Effector memory CD4-positive, alpha-beta T cell (primary cell): ENCODE data around the gene AHCY.

Experiments
- DNase-seq, 3 donors: peaks; one replicate each; pipeline ENCODE4 v3.0.0-alpha.2; 2020
- H3K27ac ChIP-seq: 2 replicates; pipeline ENCODE4 v1.7.0; 2013; ENCODE audit warnings: mild to moderate bottlenecking, low read length, moderate library complexity; ENCODE audit not compliant: insufficient read depth, poor library complexity, severe bottlenecking
- H3K27me3 ChIP-seq: replicated peaks from 2 replicates; pipeline ENCODE4 v1.7.0; 2013; ENCODE audit warnings: mild to moderate bottlenecking, low read length; ENCODE audit not compliant: insufficient read depth, control insufficient read depth, poor library complexity, severe bottlenecking
- H3K36me3 ChIP-seq: 2 replicates; pipeline ENCODE4 v1.7.0; 2013; ENCODE audit warnings: mild to moderate bottlenecking, low read length, moderate library complexity; ENCODE audit not compliant: control insufficient read depth, insufficient read depth
- H3K4me1 ChIP-seq: 2 replicates; pipeline ENCODE4 v1.7.0; 2013; ENCODE audit warnings: low read length, mild to moderate bottlenecking; ENCODE audit not compliant: control insufficient read depth, insufficient read depth, poor library complexity, severe bottlenecking
- H3K4me3 ChIP-seq: 2 replicates; pipeline ENCODE4 v1.7.0; 2013; ENCODE audit warnings: low read length, low read depth, mild to moderate bottlenecking; ENCODE audit not compliant: insufficient read depth, poor library complexity, severe bottlenecking
- H3K9me3 ChIP-seq: 2 replicates; pipeline ENCODE4 v1.7.0; 2013; ENCODE audit warnings: mild to moderate bottlenecking, low read length, moderate library complexity; ENCODE audit not compliant: control insufficient read depth

Gene AHCY

DNA sequence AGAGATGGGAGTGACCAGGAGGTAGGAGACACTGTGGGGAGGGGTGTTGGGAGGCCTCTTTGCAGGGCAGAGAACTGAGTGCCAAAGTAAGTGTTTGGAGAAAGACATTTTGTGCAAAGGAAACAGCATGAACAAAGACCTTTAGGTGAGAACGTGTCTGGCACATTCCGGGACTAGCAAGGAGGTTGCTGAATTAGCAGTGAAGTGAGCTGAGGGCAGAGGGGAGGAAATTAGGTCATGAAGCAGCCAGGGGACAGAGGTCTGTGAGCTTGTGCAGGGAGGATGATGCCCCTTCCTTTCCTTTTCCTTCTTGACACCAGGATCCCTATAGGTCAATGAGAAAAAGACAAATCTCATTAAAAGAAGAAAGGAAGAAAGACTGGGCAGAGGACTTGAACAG, 21.4 kb upstream of the AHCY start:
- no peaks in the 10 kb centered on the region for H3K9me3 ChIP-seq

DNA sequence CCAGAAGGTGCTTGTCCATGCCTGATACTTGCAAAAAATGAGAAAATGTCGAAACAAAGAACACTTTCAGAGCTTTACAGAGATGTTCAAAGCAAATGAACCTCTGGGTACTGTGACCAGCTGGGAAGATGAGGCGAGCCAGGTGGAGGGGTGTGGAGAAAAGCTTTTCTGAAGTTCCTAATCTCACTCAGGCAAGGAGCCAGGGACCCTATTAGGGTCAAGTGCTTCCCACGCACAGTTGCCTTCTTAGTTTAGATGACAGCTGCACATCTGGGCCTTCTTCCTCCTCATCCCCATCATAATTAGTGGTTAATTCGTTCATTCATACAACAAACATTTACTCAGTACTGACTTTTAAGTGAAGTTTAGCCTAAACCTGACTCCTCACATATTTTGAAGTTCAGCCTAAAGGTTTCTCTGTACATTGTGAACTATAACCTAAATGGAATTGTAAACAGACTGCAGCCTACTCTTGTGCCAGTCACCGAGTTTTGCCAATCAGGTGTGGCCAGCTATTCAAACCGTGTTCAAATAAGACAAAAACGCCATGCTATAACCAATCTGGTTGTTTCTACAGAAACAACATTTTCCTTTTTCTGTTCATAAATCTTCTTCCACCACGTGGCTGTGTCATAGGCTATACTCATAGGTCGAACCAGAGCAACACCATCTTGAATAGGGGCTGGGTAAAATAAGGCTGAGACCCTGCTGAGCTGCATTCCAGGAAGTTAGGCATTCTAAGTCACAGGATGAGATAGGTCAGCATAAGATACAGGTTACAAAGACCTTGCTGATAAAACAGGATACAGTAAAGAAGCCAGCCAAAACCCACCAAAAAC, 19.3 kb upstream of the AHCY start:
- no peaks in the 10 kb centered on the region for H3K27me3 ChIP-seq
- no peak overlapping the region for H3K4me3 ChIP-seq
- no peak for DNase-seq
- H3K36me3 ChIP-seq: no peaks in the 10 kb centered on the region
- H3K9me3 ChIP-seq: no peaks in the 10 kb centered on the region
- H3K27ac ChIP-seq: no peak overlapping the region
- no peaks in the 10 kb centered on the region for H3K4me1 ChIP-seq

More for the DNA sequence above, 21.4 kb upstream of the AHCY start:
- no peaks in the 10 kb centered on the region for H3K4me1 ChIP-seq
- H3K4me3 ChIP-seq: no peak overlapping the region
- DNase-seq: no peak
- H3K27me3 ChIP-seq: no peaks in the 10 kb centered on the region
- H3K27ac ChIP-seq: no peak overlapping the region
- H3K36me3 ChIP-seq: no peaks in the 10 kb centered on the region

DNA sequence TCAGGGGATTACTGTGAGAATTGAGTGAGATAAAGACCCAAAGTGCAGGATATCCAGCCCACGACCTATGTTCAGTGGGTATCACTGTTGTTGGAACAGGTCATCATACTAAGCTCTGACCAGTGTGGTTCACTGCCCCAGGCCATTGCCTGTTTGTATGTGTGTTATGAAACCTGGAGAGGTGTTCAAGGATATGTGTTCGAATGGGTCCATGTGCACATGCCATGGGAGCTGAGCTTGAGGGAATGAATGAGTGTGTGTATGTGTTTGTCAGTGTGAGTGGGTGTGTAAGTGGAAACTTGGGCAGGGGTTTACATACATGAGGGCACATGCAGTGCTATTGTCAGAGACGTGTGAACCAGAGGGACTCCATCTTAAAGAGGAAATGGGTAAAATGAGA, 17.7 kb upstream of the AHCY start:
- no peak for DNase-seq
- Histone ChIP-seq H3K9me3 (no peaks in the 10 kb centered on the region), H3K27ac (no peak overlapping the region), H3K4me3 (no peak overlapping the region), H3K27me3 (no peaks in the 10 kb centered on the region), H3K4me1 (no peaks in the 10 kb centered on the region), H3K36me3 (no peaks in the 10 kb centered on the region)

DNA sequence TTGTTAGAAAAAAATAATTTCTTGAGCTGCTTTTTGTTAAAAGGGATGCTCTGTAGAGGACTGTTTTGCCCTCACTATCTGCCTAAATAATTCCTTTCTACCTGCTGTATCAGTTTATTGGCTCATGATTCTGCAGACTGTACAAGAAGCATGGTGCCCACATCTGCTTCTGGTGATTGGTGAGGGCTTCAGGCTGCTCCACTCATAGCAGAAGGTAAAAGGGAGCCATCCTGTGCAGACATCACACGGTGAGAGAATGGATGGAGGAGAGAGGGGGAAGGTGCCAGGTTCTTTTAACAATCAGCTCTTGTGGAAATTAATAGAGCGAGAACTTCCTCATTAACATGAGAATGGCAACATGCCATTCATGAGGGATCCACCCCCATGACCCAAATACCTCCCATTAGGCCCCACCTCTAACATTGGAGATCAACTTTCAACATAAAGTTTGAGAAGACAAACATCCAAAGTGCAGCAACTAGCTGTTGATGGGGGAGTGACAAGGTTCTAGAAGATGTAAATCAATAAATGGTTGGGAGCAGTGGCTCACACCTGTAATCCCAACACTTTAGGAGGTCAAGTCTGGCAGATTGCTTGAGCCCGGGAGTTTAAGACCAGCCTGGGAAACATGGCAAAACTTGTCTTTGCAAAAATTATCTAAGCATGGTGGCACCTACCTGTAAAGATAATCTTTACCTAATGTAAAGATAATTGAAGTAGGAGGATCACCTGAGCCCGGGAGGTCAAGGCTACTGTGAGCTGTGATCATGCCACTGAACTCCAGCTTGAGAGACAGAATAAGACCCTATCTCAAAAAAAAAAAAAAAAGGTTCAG, 15.7 kb upstream of the AHCY start:
- no peaks in the 10 kb centered on the region for H3K36me3 ChIP-seq

DNA sequence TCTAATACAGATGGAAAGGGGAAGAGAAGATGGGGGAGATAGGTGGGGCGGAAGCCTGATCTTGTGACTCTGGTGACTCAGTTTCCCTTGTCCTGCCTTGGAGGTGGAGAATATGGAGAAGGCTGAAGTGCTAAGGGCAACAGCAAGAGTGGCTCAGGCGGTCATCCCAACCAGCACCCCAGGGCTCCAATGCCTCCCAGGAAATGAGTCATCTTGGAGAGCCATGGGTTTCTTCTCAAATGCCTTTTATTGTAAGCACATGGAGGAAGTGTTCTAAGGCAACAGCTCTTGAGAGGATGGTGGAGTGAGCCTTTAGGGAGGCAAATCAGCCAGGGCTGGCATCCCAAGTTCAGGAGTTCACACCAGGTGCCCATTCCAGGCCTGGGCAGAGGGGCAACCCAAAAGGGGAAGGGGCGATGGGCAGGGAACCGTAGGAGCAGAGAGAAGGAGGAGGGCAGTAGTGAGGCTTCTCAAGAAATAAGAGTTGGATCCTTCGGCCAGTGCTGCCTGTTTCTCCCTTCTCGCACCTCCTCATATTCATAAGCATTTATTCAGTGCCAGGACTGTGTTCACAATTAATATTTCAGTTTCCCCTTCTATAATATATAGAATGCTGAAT, 13.2 kb upstream of the AHCY start:
- Histone ChIP-seq H3K36me3 (no peaks in the 10 kb centered on the region), H3K27me3 (peaks cover 9% of the 10 kb centered on the region), H3K4me1 (peaks cover 5% of the 10 kb centered on the region), H3K4me3 (no peak overlapping the region), H3K27ac (no peak overlapping the region), H3K9me3 (no peaks in the 10 kb centered on the region)
- DNase-seq: no peak

More for the DNA sequence above, 15.7 kb upstream of the AHCY start:
- Histone ChIP-seq H3K9me3 (no peaks in the 10 kb centered on the region), H3K4me3 (no peak overlapping the region), H3K4me1 (no peaks in the 10 kb centered on the region), H3K27me3 (no peaks in the 10 kb centered on the region), H3K27ac (no peak overlapping the region)
- DNase-seq: no peak

DNA sequence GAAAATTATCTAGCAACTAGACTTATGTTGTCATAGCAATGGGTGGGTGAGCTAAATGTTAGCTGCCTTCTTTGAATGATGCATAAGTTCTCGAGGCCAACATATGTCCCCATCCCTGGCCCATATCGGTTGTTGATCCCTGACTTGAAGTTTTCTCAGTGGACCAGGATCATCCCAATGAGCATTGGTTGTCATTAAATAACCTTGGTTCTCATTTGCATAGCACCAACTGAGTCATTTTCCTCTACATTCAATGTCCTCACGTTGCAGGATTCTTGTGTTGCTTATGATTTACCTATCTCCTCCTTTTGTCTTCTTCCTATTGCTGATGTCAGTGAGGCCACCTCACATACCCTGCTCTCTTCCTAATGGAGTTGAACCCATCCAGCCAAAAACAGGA, 12.1 kb upstream of the AHCY start:
- no peak overlapping the region for H3K27ac ChIP-seq
- no peak overlapping the region for H3K4me3 ChIP-seq
- H3K4me1 ChIP-seq: peaks cover 5% of the 10 kb centered on the region
- H3K9me3 ChIP-seq: no peaks in the 10 kb centered on the region
- peaks cover 12% of the 10 kb centered on the region for H3K27me3 ChIP-seq
- no peak for DNase-seq
- no peaks in the 10 kb centered on the region for H3K36me3 ChIP-seq

DNA sequence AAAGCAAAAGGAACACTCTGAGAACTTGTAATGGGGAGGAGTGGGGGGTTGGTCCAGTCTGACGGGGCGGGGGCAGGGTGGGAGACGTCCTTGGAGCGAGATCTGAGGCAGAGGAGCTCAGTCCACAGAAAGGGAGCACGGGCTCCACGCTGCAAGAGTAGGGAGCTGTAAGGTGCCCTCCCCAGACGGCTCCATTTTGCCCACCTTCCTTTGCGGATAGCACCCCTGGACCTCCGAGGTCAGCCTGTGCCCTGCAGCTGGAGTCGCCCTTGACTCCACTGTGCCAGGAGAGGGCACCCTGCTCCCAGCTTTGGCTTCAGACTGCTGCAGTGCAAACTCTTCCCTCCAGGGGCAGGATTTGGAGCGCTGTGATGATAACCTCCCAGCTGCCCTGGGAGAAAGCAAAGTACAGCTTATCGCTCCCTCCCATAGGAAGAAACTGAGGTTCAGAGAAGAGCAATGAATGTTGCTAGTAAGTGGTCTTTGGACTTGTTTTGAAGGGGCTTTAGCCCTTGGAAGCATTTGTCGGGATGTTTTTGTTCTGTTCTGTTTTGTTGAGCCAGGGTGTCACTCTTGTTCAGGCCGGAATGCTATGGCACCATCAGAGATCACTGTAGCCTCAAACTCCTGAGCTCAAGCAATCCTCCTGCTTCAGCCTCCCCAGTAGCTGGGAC, 9.5 kb upstream of the AHCY start:
- Histone ChIP-seq H3K36me3 (no peaks in the 10 kb centered on the region), H3K27ac (no peak overlapping the region), H3K27me3 (peaks cover 12% of the 10 kb centered on the region)

DNA sequence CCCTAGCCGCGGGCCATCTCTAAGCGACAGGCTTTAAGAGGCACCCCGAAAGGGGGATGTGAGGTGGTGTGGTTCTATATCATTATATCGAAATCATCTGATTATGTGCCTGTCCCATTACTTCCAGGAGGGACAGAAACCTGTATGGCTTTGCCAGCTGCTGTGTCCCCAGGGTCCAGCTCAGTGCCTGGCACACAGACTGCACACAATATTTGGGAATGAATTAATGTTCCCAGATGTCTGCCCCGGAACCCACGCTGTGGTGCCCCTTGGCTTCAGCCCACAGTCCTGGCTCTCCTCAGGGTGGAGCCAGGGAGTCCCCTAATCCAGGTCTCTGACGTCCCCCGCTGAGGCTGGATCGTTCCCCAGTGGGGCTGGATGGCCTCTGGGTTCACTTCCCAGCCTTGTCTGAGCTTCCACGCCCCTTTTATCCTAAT, 8.9 kb upstream of the AHCY start:
- Histone ChIP-seq H3K27ac (no peak overlapping the region), H3K4me1 (peaks cover 5% of the 10 kb centered on the region), H3K9me3 (no peaks in the 10 kb centered on the region), H3K27me3 (peaks cover 12% of the 10 kb centered on the region), H3K4me3 (no peak overlapping the region), H3K36me3 (no peaks in the 10 kb centered on the region)
- no peak for DNase-seq

More for the DNA sequence above, 9.5 kb upstream of the AHCY start:
- H3K4me3 ChIP-seq: no peak overlapping the region
- no peaks in the 10 kb centered on the region for H3K9me3 ChIP-seq
- DNase-seq: peak; percentile 69 to 74 (median 70)
- peaks cover 5% of the 10 kb centered on the region for H3K4me1 ChIP-seq

DNA sequence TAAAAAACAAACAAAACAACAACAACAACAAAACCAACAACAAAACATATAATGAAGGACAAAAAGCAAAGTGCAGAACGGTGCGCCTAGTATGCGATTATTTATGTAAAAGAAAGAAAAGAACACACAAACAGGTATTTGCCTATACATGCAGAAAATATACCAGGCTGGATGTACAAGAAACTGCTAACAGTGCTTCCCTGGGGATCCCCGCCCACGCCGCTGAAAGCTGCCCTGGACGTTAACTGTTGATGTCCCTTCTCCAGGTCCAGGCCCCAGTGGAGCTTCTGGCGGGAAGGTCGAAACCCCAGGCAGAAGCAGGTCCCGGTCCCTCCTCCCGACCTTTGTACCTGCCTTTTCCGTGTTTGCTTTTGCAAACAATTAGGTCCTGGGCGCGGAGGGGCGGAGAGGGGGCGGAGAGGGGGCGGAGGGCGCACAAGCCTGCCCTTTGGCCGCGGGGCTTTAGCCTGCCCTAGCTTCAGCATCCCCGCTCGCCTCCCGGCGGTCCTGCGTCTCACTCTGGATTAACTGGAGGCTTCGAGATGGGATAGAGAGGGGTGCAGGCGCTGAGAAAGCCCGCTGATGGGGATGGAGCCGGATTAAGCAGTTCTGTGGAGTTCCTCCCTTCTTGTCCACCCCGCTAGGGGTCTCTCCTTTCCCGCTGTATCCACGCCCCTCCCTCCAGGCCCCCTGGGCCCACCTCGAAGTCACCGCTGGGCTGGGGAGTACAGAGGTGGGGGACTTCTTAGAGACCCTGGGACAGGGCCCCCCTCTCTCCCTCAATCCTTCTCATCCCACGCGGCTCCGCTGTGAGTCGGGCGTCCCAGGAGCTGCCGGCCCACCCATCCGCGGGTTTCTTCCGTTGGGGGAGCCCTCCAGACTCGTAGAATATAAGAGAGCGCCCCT, 8.2 kb upstream of the AHCY start:
- Histone ChIP-seq H3K4me3 (no peak overlapping the region), H3K9me3 (no peaks in the 10 kb centered on the region), H3K27me3 (peaks cover 12% of the 10 kb centered on the region), H3K4me1 (peaks cover 5% of the 10 kb centered on the region), H3K27ac (no peak overlapping the region), H3K36me3 (no peaks in the 10 kb centered on the region)
- DNase-seq: no peak
